Tibial nerve (tissue), 4 donors: ENCODE data around the gene GHR. TPM values are rescaled to one million over a fixed set of nuclear protein-coding genes. Genes with fewer than 3 reads are reported as not detected.

Experiments used
- DNase-seq, 2 donors: peaks; one replicate each; pipeline ENCODE4 v3.0.0-alpha.2; 2019; ENCODE audit warnings: low spot score in 2 of 2
- H3K27ac ChIP-seq, 4 donors: fragments of 200-600 bp; sonication (generic) in 3 of 4; one replicate each; pipeline ENCODE4 v1.5.1; 2017 to 2019; ENCODE audit warnings: mild to moderate bottlenecking in 1 of 4
- H3K27me3 ChIP-seq, 2 donors: fragments of 200-600 bp; sonication (generic) in 1 of 2; one replicate each; pipeline versions ENCODE4 v1.5.1 to v1.6.0; 2017 to 2019
- H3K36me3 ChIP-seq, 3 donors: fragments of 200-600 bp; sonication (generic); one replicate each; pipeline ENCODE4 v1.5.1; 2018 to 2019
- H3K4me1 ChIP-seq, 4 donors: fragments of 200-600 bp; sonication (generic) in 3 of 4; one replicate each; pipeline ENCODE4 v1.5.1; 2017 to 2019
- H3K4me3 ChIP-seq, 4 donors: fragments of 200-600 bp; sonication (generic) in 3 of 4; one replicate each; pipeline ENCODE4 v1.5.1; 2017 to 2019; ENCODE audit warnings: mild to moderate bottlenecking in 1 of 4, moderate library complexity in 1 of 4
- H3K9me3 ChIP-seq, 4 donors: fragments of 200-600 bp; sonication (generic) in 3 of 4; one replicate each; pipeline ENCODE4 v1.5.1; 2017 to 2019
- EP300 ChIP-seq, 2 donors: sonication (generic); formaldehyde crosslinking; IDR thresholded peaks; one replicate each; pipeline ENCODE4 v1.6.1; 2017; ENCODE audit warnings: antibody characterized with exemption in 2 of 2, mild to moderate bottlenecking in 1 of 2
- POLR2A ChIP-seq, 2 donors: fragments of 450-650 bp; IDR thresholded peaks; one replicate each; pipeline ENCODE4 v1.6.1; 2017; ENCODE audit warnings: antibody characterized with exemption in 2 of 2, mild to moderate bottlenecking in 2 of 2, moderate library complexity in 2 of 2
- WGBS, 2 donors: methylation state at CpG; one replicate each; pipeline ENCODE4 v1.1.5; 2018; 5-methylcytosine and 5-hydroxymethylcytosine counted together
- total RNA-seq, 4 donors: library from RNA; depleted of rRNA; stranded (reverse); fragments of >200 nt; gene quantifications; one replicate each; pipeline ENCODE4 v1.1.0, GENCODE V29; 2016
- TF ChIP-seq, protein P1 (sequence below), 5 experiments: fragments of 200-600 bp in 3 of 5; fragments of 450-650 bp in 2 of 5; sonication (generic) in 3 of 5; IDR thresholded peaks; one replicate each; pipeline ENCODE4 v1.5.1; 2016 to 2019; ENCODE audit warnings: antibody characterized with exemption in 5 of 5, mild to moderate bottlenecking in 3 of 5, moderate library complexity in 2 of 5

GHR gene
- total RNA-seq, 4 donors from 2014 or later, result 30.2 to 39.6 (median 39.2) TPM

DNA sequence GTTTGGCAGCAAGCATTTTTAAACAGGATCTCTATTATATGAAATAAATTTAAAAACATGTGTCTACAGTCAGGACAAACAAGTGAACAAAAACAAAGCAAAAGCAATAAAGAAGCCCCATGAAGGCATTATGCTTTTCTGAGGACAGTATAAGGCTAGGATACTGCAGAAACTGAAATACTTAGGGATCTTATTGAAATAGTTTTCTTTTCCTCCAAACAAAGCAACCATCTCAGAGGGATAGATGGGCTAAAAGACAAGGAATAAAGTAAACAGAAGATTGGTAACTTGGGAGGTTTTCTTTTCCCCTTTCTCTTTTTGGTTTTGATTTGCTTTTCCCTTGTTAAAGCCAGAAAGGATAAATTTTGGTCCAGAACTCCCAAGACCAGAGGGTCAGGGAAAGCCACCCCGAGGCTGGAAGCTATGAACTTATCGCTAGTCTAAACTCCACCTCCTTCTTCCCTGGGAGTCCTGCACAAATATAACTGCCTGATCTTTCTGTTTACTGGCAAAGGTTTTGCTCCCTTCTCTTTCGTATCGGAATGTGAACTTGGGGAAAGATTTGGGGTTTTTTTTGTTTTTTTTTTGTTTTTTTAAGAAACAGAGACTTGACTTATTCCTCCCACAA, 164.0 kb downstream of the GHR start:
- Histone ChIP-seq H3K36me3 (no peaks in the 10 kb centered on the region), H3K9me3 (no peaks in the 10 kb centered on the region), H3K27me3 (no peaks in the 10 kb centered on the region), H3K4me3 (peak overlapping the region in 1 of 4 donors; percentile 8), H3K27ac (peak overlapping the region in 2 of 4 donors; percentile 14 to 72), H3K4me1 (peaks cover 0 to 45% (median 5%) of the 10 kb centered on the region in 4 donors)
- WGBS, 2 donors, result 44 to 48% methylated on average over 4 of the region's 4 CpGs
- TF ChIP-seq EP300 (IDR thresholded peaks at IDR 0.05), result no peak
- TF ChIP-seq, protein P1, sequence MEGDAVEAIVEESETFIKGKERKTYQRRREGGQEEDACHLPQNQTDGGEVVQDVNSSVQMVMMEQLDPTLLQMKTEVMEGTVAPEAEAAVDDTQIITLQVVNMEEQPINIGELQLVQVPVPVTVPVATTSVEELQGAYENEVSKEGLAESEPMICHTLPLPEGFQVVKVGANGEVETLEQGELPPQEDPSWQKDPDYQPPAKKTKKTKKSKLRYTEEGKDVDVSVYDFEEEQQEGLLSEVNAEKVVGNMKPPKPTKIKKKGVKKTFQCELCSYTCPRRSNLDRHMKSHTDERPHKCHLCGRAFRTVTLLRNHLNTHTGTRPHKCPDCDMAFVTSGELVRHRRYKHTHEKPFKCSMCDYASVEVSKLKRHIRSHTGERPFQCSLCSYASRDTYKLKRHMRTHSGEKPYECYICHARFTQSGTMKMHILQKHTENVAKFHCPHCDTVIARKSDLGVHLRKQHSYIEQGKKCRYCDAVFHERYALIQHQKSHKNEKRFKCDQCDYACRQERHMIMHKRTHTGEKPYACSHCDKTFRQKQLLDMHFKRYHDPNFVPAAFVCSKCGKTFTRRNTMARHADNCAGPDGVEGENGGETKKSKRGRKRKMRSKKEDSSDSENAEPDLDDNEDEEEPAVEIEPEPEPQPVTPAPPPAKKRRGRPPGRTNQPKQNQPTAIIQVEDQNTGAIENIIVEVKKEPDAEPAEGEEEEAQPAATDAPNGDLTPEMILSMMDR (IDR thresholded peaks at IDR 0.05), result no peak
- TF ChIP-seq POLR2A (IDR thresholded peaks at IDR 0.05), result no peak
- DNase-seq, result no peak

DNA sequence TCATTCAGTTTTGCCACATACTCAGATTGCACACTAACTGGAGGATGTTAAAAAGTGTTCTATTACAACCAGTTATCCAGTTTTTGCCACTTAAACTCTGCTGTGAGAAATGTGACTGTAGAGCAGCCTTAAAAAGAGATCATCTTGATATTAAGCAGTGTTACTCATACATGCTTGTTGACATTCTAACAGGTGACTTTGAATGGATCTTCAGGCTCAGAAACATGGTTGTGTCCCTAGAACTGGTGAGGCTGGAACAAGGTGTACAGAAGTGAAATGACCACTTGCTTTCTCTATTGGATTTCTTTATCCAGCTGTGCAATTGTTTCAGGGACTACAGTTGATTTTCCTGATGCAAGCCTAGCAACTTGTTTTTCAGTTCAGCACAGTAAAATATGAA, 167.3 kb downstream of the GHR start:
- H3K4me1 ChIP-seq, result peaks cover 0 to 40% (median 5%) of the 10 kb centered on the region in 4 donors
- no peaks in the 10 kb centered on the region for H3K27me3 ChIP-seq
- H3K27ac ChIP-seq, result peak overlapping the region in 2 of 4 donors; percentile 11 to 16
- H3K4me3 ChIP-seq, result no peak overlapping the region
- H3K36me3 ChIP-seq, result no peaks in the 10 kb centered on the region
- H3K9me3 ChIP-seq, result no peaks in the 10 kb centered on the region
- DNase-seq, result no peak
- TF ChIP-seq EP300 (IDR thresholded peaks at IDR 0.05) (no peak), POLR2A (IDR thresholded peaks at IDR 0.05) (no peak)
- TF ChIP-seq, protein P1 (IDR thresholded peaks at IDR 0.05), result no peak

DNA sequence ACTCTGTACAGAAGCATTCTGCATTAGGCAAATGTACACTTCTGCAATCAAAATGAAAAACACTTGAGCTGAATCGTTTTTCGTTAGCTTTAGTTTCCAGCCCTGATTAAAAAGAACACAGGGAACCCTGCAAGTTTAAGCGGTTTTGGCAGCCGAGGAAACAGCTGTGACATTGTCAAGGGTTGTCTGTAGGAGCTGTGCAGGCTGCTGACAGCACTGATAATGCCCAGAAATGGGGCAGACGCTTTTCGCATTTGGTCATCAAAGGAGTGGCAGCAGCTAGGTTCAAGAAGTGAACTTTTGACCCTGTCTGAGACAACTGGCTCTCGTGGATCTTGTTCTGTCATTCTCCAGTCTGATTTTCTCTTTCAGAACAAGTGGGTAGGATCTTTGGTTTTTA, 167.8 kb downstream of the GHR start:
- TF ChIP-seq, protein P1 (IDR thresholded peaks at IDR 0.05), result no peak
- TF ChIP-seq EP300 (IDR thresholded peaks at IDR 0.05), result no peak
- no peak for TF ChIP-seq POLR2A (IDR thresholded peaks at IDR 0.05)
- 6 to 8% methylated on average over 7 of the region's 7 CpGs for WGBS, 2 donors
- Histone ChIP-seq H3K36me3 (no peaks in the 10 kb centered on the region), H3K9me3 (no peaks in the 10 kb centered on the region), H3K4me1 (peaks cover 0 to 39% (median 5%) of the 10 kb centered on the region in 4 donors), H3K27me3 (no peaks in the 10 kb centered on the region), H3K27ac (peak overlapping the region in 2 of 4 donors; percentile 11 to 16), H3K4me3 (no peak overlapping the region)
- DNase-seq, result no peak

DNA sequence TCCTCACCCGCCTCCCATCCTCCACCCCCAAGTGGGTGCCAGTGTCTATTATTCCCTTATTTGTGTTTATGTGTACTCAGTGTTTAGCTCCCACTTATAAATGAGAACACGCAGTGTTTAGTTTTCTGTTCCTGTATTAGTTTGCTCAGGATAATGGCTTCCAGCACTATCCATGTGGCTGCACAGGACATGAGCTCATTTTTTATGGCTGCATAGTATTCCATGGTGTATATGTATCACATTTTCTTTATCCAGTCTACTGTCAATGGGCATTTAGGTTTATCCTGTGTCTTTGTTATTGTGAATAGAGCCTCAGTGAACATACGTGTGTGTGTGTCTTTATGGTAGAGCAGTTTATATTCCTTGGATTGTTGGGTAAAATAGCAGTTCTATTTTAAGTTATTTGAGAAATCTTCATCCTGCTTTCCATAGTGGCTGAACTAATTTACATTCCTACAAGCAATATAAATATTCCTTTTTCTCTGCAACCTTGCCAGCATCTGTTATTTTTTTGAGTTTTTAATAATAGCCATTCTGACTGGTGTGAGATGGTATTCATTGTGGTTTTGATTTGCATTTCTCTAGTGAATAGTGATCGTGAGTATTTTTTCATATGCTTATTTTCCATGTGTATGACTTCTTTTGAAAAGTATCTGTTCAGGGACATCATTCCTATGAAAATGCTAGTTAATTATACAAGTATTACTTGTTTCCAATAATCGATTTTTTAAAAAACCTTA, 169.3 kb downstream of the GHR start:
- Histone ChIP-seq H3K27ac (no peak overlapping the region), H3K36me3 (no peaks in the 10 kb centered on the region), H3K4me3 (no peak overlapping the region), H3K4me1 (peaks cover 0 to 30% (median 5%) of the 10 kb centered on the region in 4 donors), H3K9me3 (no peaks in the 10 kb centered on the region), H3K27me3 (no peaks in the 10 kb centered on the region)
- no peak for DNase-seq
- WGBS, 2 donors, result 88 to 89% methylated on average over 5 of the region's 5 CpGs
- TF ChIP-seq POLR2A (IDR thresholded peaks at IDR 0.05) (no peak), EP300 (IDR thresholded peaks at IDR 0.05) (no peak)
- TF ChIP-seq, protein P1 (IDR thresholded peaks at IDR 0.05), result no peak

DNA sequence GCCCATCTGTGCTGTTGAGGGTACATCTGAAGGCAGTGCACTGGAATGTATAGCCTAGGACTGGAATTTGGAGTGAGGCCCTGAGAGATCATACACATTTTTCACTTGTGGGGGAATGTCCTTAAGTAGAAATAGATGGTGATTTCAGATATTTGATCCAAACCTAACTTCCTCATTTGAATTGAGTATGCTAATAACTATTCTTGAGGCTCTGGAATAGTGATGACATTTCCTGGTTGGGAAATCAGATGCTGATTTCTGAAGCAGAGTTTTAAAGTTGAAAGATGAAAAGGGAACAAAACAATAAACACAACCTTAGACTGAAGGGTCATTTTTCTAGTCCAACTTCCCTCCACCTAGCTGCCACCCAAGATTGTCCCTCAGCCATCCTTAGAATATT, 170.4 kb downstream of the GHR start:
- Histone ChIP-seq H3K36me3 (no peaks in the 10 kb centered on the region), H3K4me3 (no peak overlapping the region), H3K27me3 (no peaks in the 10 kb centered on the region), H3K9me3 (no peaks in the 10 kb centered on the region), H3K4me1 (peaks cover 0 to 32% (median 5%) of the 10 kb centered on the region in 4 donors), H3K27ac (no peak overlapping the region)
- no peak for TF ChIP-seq EP300 (IDR thresholded peaks at IDR 0.05)
- no peak for TF ChIP-seq POLR2A (IDR thresholded peaks at IDR 0.05)
- DNase-seq, result no peak
